ENCODE data around the gene TGFA. TPM values are rescaled to one million over a fixed set of nuclear protein-coding genes. Genes with fewer than 3 reads are reported as not detected.

The TGFA gene
- total RNA-seq, 3 donors from 2014 or later (not counting 1 experiment from before 2014, with no cell fraction given): 5.0 to 13.3 (median 8.6) TPM

DNA sequence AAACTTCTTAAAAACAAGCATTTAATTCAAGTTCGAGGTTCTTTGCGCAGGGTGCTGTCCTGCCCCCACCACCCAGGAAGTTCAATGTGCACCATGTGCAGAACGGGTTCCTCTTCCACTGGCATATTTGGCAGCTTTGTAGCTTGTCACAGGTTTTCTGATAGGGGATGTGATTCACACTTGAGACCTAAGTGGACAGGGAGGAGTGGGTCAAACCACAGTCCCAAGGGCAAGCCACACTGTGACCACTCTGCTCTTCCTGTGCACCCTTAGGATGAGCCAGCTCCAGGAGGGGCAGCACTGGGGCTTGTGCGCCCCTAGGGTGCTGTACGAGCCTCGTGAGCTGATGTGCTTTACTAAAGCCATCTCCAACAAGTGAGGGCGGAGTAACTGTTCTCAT is 82.5 kb downstream of the TGFA start:
- Histone ChIP-seq H3K36me3 (ENCODE audit: control insufficient read depth, insufficient read depth, low read length) (no peaks in the 10 kb centered on the region), H3K9me3 (ENCODE audit: control insufficient read depth, insufficient read depth, low read length) (no peaks in the 10 kb centered on the region), H3K27ac (ENCODE audit: low read length) (peak overlapping the region; percentile 2), H3K4me1 (ENCODE audit: control insufficient read depth, insufficient read depth, low read length) (peaks cover 65% of the 10 kb centered on the region), H3K27me3 (ENCODE audit: control insufficient read depth, insufficient read depth, low read length) (no peaks in the 10 kb centered on the region), H3K4me3 (ENCODE audit: low read length) (no peak overlapping the region)
- no peaks in the 10 kb centered on the region for H3K9me3 Mint-ChIP-seq
- H3K4me1 Mint-ChIP-seq: peaks cover 75 to 90% of the 10 kb centered on the region in 2 donors
- H3K36me3 Mint-ChIP-seq: no peaks in the 10 kb centered on the region
- no peak for TF ChIP-seq CTCF (IDR thresholded peaks at IDR 0.05)
- H3K27me3 Mint-ChIP-seq (ENCODE audit: low read depth in 2 of 2): no peaks in the 10 kb centered on the region
- peak overlapping the region; percentile 81 to 84 for H3K27ac Mint-ChIP-seq
- DNase-seq (peak; percentile 10 to 21), ATAC-seq (peak; percentile 45 to 52 (median 47))
- WGBS (ENCODE audit: insufficient coverage): 46% methylated on average over 6 of the region's 7 CpGs
- intact Hi-C loops (cut with micrococcal nuclease): no loop called here
- peak overlapping the region; percentile 63 for H3K4me3 Mint-ChIP-seq

DNA sequence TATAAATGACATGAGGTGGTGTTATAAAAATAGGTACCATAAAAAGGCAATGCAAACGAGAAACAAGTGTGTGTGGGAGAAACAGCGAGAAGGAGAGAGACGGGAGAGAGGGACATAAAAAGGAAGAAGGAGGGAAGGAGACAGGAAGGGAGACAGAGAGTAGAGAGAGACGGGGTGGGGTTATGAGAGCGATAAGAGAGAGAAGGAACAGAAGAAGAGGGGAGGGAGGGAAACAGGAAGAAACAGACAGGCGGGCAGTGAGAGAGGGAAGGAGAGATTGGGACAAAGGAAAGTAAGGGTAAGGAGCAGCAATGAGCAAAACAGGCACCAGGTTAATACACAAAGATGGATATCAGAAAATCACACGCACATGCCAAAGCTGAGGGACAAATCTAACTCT is 83.7 kb downstream of the TGFA start:
- peaks cover 61% of the 10 kb centered on the region for H3K4me1 ChIP-seq (ENCODE audit: control insufficient read depth, insufficient read depth, low read length)
- H3K4me3 ChIP-seq (ENCODE audit: low read length): no peak overlapping the region
- H3K4me1 Mint-ChIP-seq: peaks cover 63 to 79% of the 10 kb centered on the region in 2 donors

DNA sequence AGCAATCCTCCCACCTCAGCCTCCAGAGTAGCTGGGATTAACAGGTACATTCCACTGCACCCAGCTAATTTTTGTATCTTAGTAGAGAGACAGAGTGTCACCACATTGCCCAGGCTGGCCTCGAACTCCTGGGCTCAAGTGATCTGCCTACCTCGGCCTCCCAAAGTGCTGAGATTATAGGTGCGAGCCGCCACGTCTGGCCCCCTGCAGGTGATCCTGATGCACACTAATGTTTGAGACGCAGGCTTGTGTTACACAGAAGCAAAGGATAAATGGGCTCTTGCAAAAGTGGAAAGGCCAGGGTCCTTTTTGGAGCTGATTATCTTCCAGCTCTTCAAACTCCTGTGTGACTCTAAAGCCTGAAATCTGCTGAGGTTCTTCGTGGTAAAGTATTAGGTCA is 84.2 kb downstream of the TGFA start:
- 92% methylated on average over 7 of the region's 7 CpGs for WGBS (ENCODE audit: insufficient coverage)
- intact Hi-C loops (cut with micrococcal nuclease): no loop called here
- H3K4me1 Mint-ChIP-seq: peaks cover 58 to 74% of the 10 kb centered on the region in 2 donors
- H3K27me3 Mint-ChIP-seq (ENCODE audit: low read depth in 2 of 2): no peaks in the 10 kb centered on the region
- H3K27me3 ChIP-seq (ENCODE audit: control insufficient read depth, insufficient read depth, low read length): no peaks in the 10 kb centered on the region
- no peak overlapping the region for H3K4me3 Mint-ChIP-seq
- H3K36me3 Mint-ChIP-seq: no peaks in the 10 kb centered on the region
- H3K4me3 ChIP-seq (ENCODE audit: low read length): no peak overlapping the region
- no peaks in the 10 kb centered on the region for H3K36me3 ChIP-seq (ENCODE audit: control insufficient read depth, insufficient read depth, low read length)
- no peak for DNase-seq
- no peaks in the 10 kb centered on the region for H3K9me3 ChIP-seq (ENCODE audit: control insufficient read depth, insufficient read depth, low read length)
- TF ChIP-seq CTCF (IDR thresholded peaks at IDR 0.05): no peak
- peaks cover 57% of the 10 kb centered on the region for H3K4me1 ChIP-seq (ENCODE audit: control insufficient read depth, insufficient read depth, low read length)
- H3K27ac ChIP-seq (ENCODE audit: low read length): no peak overlapping the region
- H3K27ac Mint-ChIP-seq: peak overlapping the region; percentile 81 to 84
- no peak for ATAC-seq
- H3K9me3 Mint-ChIP-seq: no peaks in the 10 kb centered on the region

More for the DNA sequence above, 83.7 kb downstream of the TGFA start:
- H3K9me3 ChIP-seq (ENCODE audit: control insufficient read depth, insufficient read depth, low read length): no peaks in the 10 kb centered on the region
- ATAC-seq: no peak
- no peaks in the 10 kb centered on the region for H3K36me3 ChIP-seq (ENCODE audit: control insufficient read depth, insufficient read depth, low read length)
- no peaks in the 10 kb centered on the region for H3K27me3 ChIP-seq (ENCODE audit: control insufficient read depth, insufficient read depth, low read length)
- Mint-ChIP-seq H3K27ac (peak overlapping the region; percentile 81 to 84), H3K9me3 (no peaks in the 10 kb centered on the region), H3K27me3 (ENCODE audit: low read depth in 2 of 2) (no peaks in the 10 kb centered on the region), H3K36me3 (no peaks in the 10 kb centered on the region), H3K4me3 (peak overlapping the region; percentile 39)
- WGBS (ENCODE audit: insufficient coverage): 65% methylated on average over 7 of the region's 7 CpGs
- intact Hi-C loops (cut with micrococcal nuclease): no loop called here
- no peak for DNase-seq
- TF ChIP-seq CTCF (IDR thresholded peaks at IDR 0.05): no peak
- H3K27ac ChIP-seq (ENCODE audit: low read length): no peak overlapping the region

- ATAC-seq (no peak), DNase-seq (no peak)
- Histone ChIP-seq H3K27me3 (ENCODE audit: control insufficient read depth, insufficient read depth, low read length) (no peaks in the 10 kb centered on the region), H3K4me3 (ENCODE audit: low read length) (no peak overlapping the region), H3K27ac (ENCODE audit: low read length) (no peak overlapping the region), H3K9me3 (ENCODE audit: control insufficient read depth, insufficient read depth, low read length) (no peaks in the 10 kb centered on the region), H3K4me1 (ENCODE audit: control insufficient read depth, insufficient read depth, low read length) (peaks cover 51% of the 10 kb centered on the region), H3K36me3 (ENCODE audit: control insufficient read depth, insufficient read depth, low read length) (no peaks in the 10 kb centered on the region)
- no peak overlapping the region for H3K4me3 Mint-ChIP-seq
- H3K4me1 Mint-ChIP-seq: peaks cover 52 to 68% of the 10 kb centered on the region in 2 donors
- no peaks in the 10 kb centered on the region for H3K36me3 Mint-ChIP-seq
- WGBS (ENCODE audit: insufficient coverage): 13% methylated on average over 1 of the region's 1 CpG
- H3K9me3 Mint-ChIP-seq: no peaks in the 10 kb centered on the region
- TF ChIP-seq CTCF (IDR thresholded peaks at IDR 0.05): no peak
- no peak overlapping the region for H3K27ac Mint-ChIP-seq
- H3K27me3 Mint-ChIP-seq (ENCODE audit: low read depth in 2 of 2): no peaks in the 10 kb centered on the region
- intact Hi-C loops (cut with micrococcal nuclease): no loop called here
These were observed 84.7 kb downstream of the TGFA start for GRCh38 chr2:70468878-70469277.

Data from natural killer cell (primary cell).